Duodenal mucosa (tissue), 2 donors: ENCODE results near the gene FARS2.

Experiments
- H3K27ac ChIP-seq: one replicate; pipeline ENCODE4 v1.7.0; 2013; ENCODE audit warnings: low read depth, low read length
- H3K27me3 ChIP-seq, 2 donors: one replicate each; pipeline ENCODE4 v1.7.0; 2013; ENCODE audit warnings: low read length in 2 of 2, control low read depth in 1 of 2; ENCODE audit not compliant: insufficient read depth in 2 of 2, control insufficient read depth in 1 of 2
- H3K36me3 ChIP-seq, 2 donors: one replicate each; pipeline ENCODE4 v1.7.0; 2013; ENCODE audit warnings: low read length in 2 of 2, control low read depth in 1 of 2; ENCODE audit not compliant: insufficient read depth in 2 of 2, control insufficient read depth in 1 of 2
- H3K4me1 ChIP-seq, 2 donors: one replicate each; pipeline ENCODE4 v1.7.0; 2013; ENCODE audit warnings: low read length in 2 of 2, control low read depth in 1 of 2; ENCODE audit not compliant: insufficient read depth in 2 of 2, control insufficient read depth in 1 of 2
- H3K4me3 ChIP-seq, 2 donors: one replicate each; pipeline ENCODE4 v1.7.0; 2013; ENCODE audit warnings: low read length in 2 of 2, low read depth in 1 of 2
- H3K9ac ChIP-seq, 2 donors: one replicate each; pipeline ENCODE4 v1.7.0; 2013; ENCODE audit warnings: low read length in 2 of 2, low read depth in 1 of 2
- H3K9me3 ChIP-seq, 2 donors: one replicate each; pipeline ENCODE4 v1.7.0; 2013; ENCODE audit warnings: low read length in 2 of 2, control low read depth in 1 of 2; ENCODE audit not compliant: control insufficient read depth in 1 of 2

Gene FARS2

GRCh38 chr6:5587648-5588047, 326.3 kb downstream of the FARS2 start:
- H3K36me3 ChIP-seq, result no peaks in the 10 kb centered on the region
- H3K4me1 ChIP-seq, result no peaks in the 10 kb centered on the region
- H3K27ac ChIP-seq, result no peak overlapping the region

GRCh38 chr6:5589422-5590141, 328.3 kb downstream of the FARS2 start:
- H3K4me3 ChIP-seq, result no peak overlapping the region
- no peak overlapping the region for H3K27ac ChIP-seq
- H3K4me1 ChIP-seq, result no peaks in the 10 kb centered on the region
- no peaks in the 10 kb centered on the region for H3K27me3 ChIP-seq
- no peak overlapping the region for H3K9ac ChIP-seq
- no peaks in the 10 kb centered on the region for H3K36me3 ChIP-seq
- peaks cover 5 to 10% of the 10 kb centered on the region in 2 donors for H3K9me3 ChIP-seq

More at GRCh38 chr6:5587648-5588047, 326.3 kb downstream of the FARS2 start:
- no peak overlapping the region for H3K9ac ChIP-seq
- no peaks in the 10 kb centered on the region for H3K27me3 ChIP-seq
- peaks cover 5 to 10% of the 10 kb centered on the region in 2 donors for H3K9me3 ChIP-seq
- H3K4me3 ChIP-seq, result no peak overlapping the region

GRCh38 chr6:5590187-5590586, 328.9 kb downstream of the FARS2 start:
- H3K27ac ChIP-seq, result no peak overlapping the region

GRCh38 chr6:5592886-5593519, 331.7 kb downstream of the FARS2 start:
- Histone ChIP-seq H3K27me3 (no peaks in the 10 kb centered on the region), H3K9ac (no peak overlapping the region), H3K4me1 (no peaks in the 10 kb centered on the region), H3K4me3 (no peak overlapping the region), H3K27ac (no peak overlapping the region), H3K9me3 (no peaks in the 10 kb centered on the region), H3K36me3 (no peaks in the 10 kb centered on the region)

More at GRCh38 chr6:5590187-5590586, 328.9 kb downstream of the FARS2 start:
- H3K9me3 ChIP-seq, result peaks cover 5 to 10% of the 10 kb centered on the region in 2 donors
- H3K27me3 ChIP-seq, result no peaks in the 10 kb centered on the region
- no peaks in the 10 kb centered on the region for H3K36me3 ChIP-seq
- H3K4me1 ChIP-seq, result no peaks in the 10 kb centered on the region
- H3K9ac ChIP-seq, result no peak overlapping the region
- H3K4me3 ChIP-seq, result no peak overlapping the region

GRCh38 chr6:5595184-5595583, 333.9 kb downstream of the FARS2 start:
- H3K4me1 ChIP-seq, result no peaks in the 10 kb centered on the region
- H3K36me3 ChIP-seq, result no peaks in the 10 kb centered on the region
- no peaks in the 10 kb centered on the region for H3K9me3 ChIP-seq
- no peak overlapping the region for H3K27ac ChIP-seq
- H3K4me3 ChIP-seq, result no peak overlapping the region
- no peaks in the 10 kb centered on the region for H3K27me3 ChIP-seq
- H3K9ac ChIP-seq, result no peak overlapping the region

GRCh38 chr6:5597413-5597812, 336.1 kb downstream of the FARS2 start:
- Histone ChIP-seq H3K4me3 (no peak overlapping the region), H3K4me1 (no peaks in the 10 kb centered on the region), H3K9ac (no peak overlapping the region), H3K27me3 (no peaks in the 10 kb centered on the region), H3K36me3 (no peaks in the 10 kb centered on the region), H3K9me3 (no peaks in the 10 kb centered on the region), H3K27ac (no peak overlapping the region)

- no peaks in the 10 kb centered on the region for H3K9me3 ChIP-seq
- H3K27me3 ChIP-seq, result no peaks in the 10 kb centered on the region
These were observed 336.8 kb downstream of the FARS2 start for GRCh38 chr6:5598123-5598522.

GRCh38 chr6:5599127-5599526, 337.8 kb downstream of the FARS2 start:
- no peak overlapping the region for H3K27ac ChIP-seq
- H3K9me3 ChIP-seq, result no peaks in the 10 kb centered on the region
- H3K9ac ChIP-seq, result no peak overlapping the region
- H3K4me1 ChIP-seq, result no peaks in the 10 kb centered on the region
- H3K4me3 ChIP-seq, result no peak overlapping the region
- no peaks in the 10 kb centered on the region for H3K36me3 ChIP-seq
- no peaks in the 10 kb centered on the region for H3K27me3 ChIP-seq

More at GRCh38 chr6:5598123-5598522, 336.8 kb downstream of the FARS2 start:
- no peaks in the 10 kb centered on the region for H3K4me1 ChIP-seq
- no peak overlapping the region for H3K27ac ChIP-seq
- H3K9ac ChIP-seq, result no peak overlapping the region
- no peak overlapping the region for H3K4me3 ChIP-seq
- no peaks in the 10 kb centered on the region for H3K36me3 ChIP-seq

GRCh38 chr6:5605937-5606336, 344.6 kb downstream of the FARS2 start:
- Histone ChIP-seq H3K36me3 (no peaks in the 10 kb centered on the region), H3K4me1 (no peaks in the 10 kb centered on the region), H3K27me3 (no peaks in the 10 kb centered on the region), H3K9ac (no peak overlapping the region), H3K27ac (no peak overlapping the region), H3K4me3 (no peak overlapping the region), H3K9me3 (no peaks in the 10 kb centered on the region)

GRCh38 chr6:5606546-5606945, 345.2 kb downstream of the FARS2 start:
- H3K9me3 ChIP-seq, result no peaks in the 10 kb centered on the region
- H3K27me3 ChIP-seq, result no peaks in the 10 kb centered on the region
- no peak overlapping the region for H3K9ac ChIP-seq
- H3K27ac ChIP-seq, result no peak overlapping the region
- no peak overlapping the region for H3K4me3 ChIP-seq
- no peaks in the 10 kb centered on the region for H3K4me1 ChIP-seq
- H3K36me3 ChIP-seq, result no peaks in the 10 kb centered on the region
